ENCODE data around the gene TCP11L2.

Gene TCP11L2

GRCh38 chr12:106265116-106265515, 37.4 kb upstream of the TCP11L2 start:
- no peak for TF ChIP-seq ZFX (IDR thresholded peaks at IDR 0.05)
- TF ChIP-seq CTCF (conservative IDR thresholded peaks at IDR 0.05), result no peak
- no peak overlapping the region for H3K27ac ChIP-seq

GRCh38 chr12:106267535-106267934, 35.0 kb upstream of the TCP11L2 start:
- H3K27ac ChIP-seq, result no peak overlapping the region
- TF ChIP-seq ZFX (IDR thresholded peaks at IDR 0.05) (no peak), CTCF (conservative IDR thresholded peaks at IDR 0.05) (no peak)

- TF ChIP-seq ZFX (IDR thresholded peaks at IDR 0.05) (no peak), CTCF (conservative IDR thresholded peaks at IDR 0.05) (no peak)
- no peak overlapping the region for H3K27ac ChIP-seq
These were observed 33.3 kb upstream of the TCP11L2 start for GRCh38 chr12:106269150-106269771.

GRCh38 chr12:106271575-106272505, 30.7 kb upstream of the TCP11L2 start:
- no peak overlapping the region for H3K27ac ChIP-seq
- TF ChIP-seq CTCF (conservative IDR thresholded peaks at IDR 0.05) (no peak), ZFX (IDR thresholded peaks at IDR 0.05) (no peak)

- H3K27ac ChIP-seq, result no peak overlapping the region
- TF ChIP-seq CTCF (conservative IDR thresholded peaks at IDR 0.05), result no peak
- TF ChIP-seq ZFX (IDR thresholded peaks at IDR 0.05), result no peak
These were observed 29.0 kb upstream of the TCP11L2 start for GRCh38 chr12:106273491-106273890.

GRCh38 chr12:106274012-106274411, 28.5 kb upstream of the TCP11L2 start:
- TF ChIP-seq ZFX (IDR thresholded peaks at IDR 0.05), result no peak
- TF ChIP-seq CTCF (conservative IDR thresholded peaks at IDR 0.05), result no peak
- no peak overlapping the region for H3K27ac ChIP-seq

GRCh38 chr12:106274575-106275121, 27.9 kb upstream of the TCP11L2 start:
- TF ChIP-seq CTCF (conservative IDR thresholded peaks at IDR 0.05), result no peak
- no peak for TF ChIP-seq ZFX (IDR thresholded peaks at IDR 0.05)
- no peak overlapping the region for H3K27ac ChIP-seq

Measured in C4-2B (cell line).